HCEC 1CT (cell line): ENCODE measurements around the gene PTF1A.
"Not testable (repeated sequence)": the region's sequence is repeated elsewhere in the genome, so short reads cannot be mapped to it uniquely, and the experiment has no call there.

Source experiments
- DNase-seq: peaks from one replicate; pipeline ENCODE4 v3.0.0-alpha.2; 2017

PTF1A gene

GRCh38 chr10:23204773-23205172 is 12.7 kb downstream of the PTF1A start:
- DNase-seq, result no peak

GRCh38 chr10:23205972-23206642 is 14.0 kb downstream of the PTF1A start:
- DNase-seq, result no peak

GRCh38 chr10:23217471-23217870 is 25.4 kb downstream of the PTF1A start:
- no peak for DNase-seq

GRCh38 chr10:23230582-23230981 is 38.5 kb downstream of the PTF1A start:
- DNase-seq, result no peak

- no peak for DNase-seq
Observed at GRCh38 chr10:23238015-23238414, 45.9 kb downstream of the PTF1A start.

GRCh38 chr10:23241779-23242178 is 49.7 kb downstream of the PTF1A start:
- not testable (repeated sequence) for DNase-seq
